ENCODE measurements around the gene ACTRT2. TPM values are rescaled to one million over a fixed set of nuclear protein-coding genes. Genes with fewer than 3 reads are reported as not detected.

ACTRT2 gene
- total and polyA plus RNA-seq, 2 of the 8 experiments (the other 6 are each of a cell fraction or from before 2014, with no cell fraction given), result not detected

GRCh38 chr1:2990376-2991115, 30.7 kb upstream of the ACTRT2 start (continued):
- TF ChIP-seq CHD7 (IDR thresholded peaks at IDR 0.05; ENCODE audit: insufficient replicate concordance, low read length) (no peak), CTCF (IDR thresholded peaks at IDR 0.05; ENCODE audit: control extremely low read depth in 1 of 3, insufficient read depth in 1 of 3, low read depth in 1 of 3, low read length in 3 of 3) (no peak), KDM4A (IDR thresholded peaks at IDR 0.05; ENCODE audit: low read depth, low read length, severe bottlenecking) (no peak)

All from H1 (cell line).